Nephron progenitor cell (in vitro differentiated cells): Measurements from ENCODE around the gene SYT1.
"Not testable (repeated sequence)": the region's sequence is repeated elsewhere in the genome, so short reads cannot be mapped to it uniquely, and the experiment has no call there.

ENCODE experiments used
- DNase-seq: peaks from one replicate; pipeline ENCODE4 v3.0.0; 2021
- H3K27ac Mint-ChIP-seq: 2 replicates; pipeline ENCODE4 v1.8.0; 2021; ENCODE audit warnings: mild to moderate bottlenecking, moderate library complexity, mixed read lengths
- H3K27me3 Mint-ChIP-seq: 2 replicates; pipeline ENCODE4 v1.8.0; 2021; ENCODE audit warnings: mild to moderate bottlenecking, low read depth, mixed read lengths; ENCODE audit not compliant: poor library complexity
- H3K36me3 Mint-ChIP-seq: 2 replicates; pipeline ENCODE4 v1.8.0; 2021; ENCODE audit warnings: low read depth, mixed read lengths
- H3K4me1 Mint-ChIP-seq: 2 replicates; pipeline ENCODE4 v1.8.0; 2021; ENCODE audit warnings: mixed read lengths
- H3K4me3 Mint-ChIP-seq: 2 replicates; pipeline ENCODE4 v1.8.0; 2021; ENCODE audit warnings: mild to moderate bottlenecking, moderate library complexity, mixed read lengths
- H3K9me3 Mint-ChIP-seq: 2 replicates; pipeline ENCODE4 v1.8.0; 2021; ENCODE audit warnings: mild to moderate bottlenecking, moderate library complexity, mixed read lengths
- CTCF ChIP-seq: fragments of 200-600 bp; sonication (generic); IDR thresholded peaks from 2 replicates; pipeline ENCODE4 v1.5.0; 2021; ENCODE audit warnings: antibody characterized with exemption

SYT1 gene

GRCh38 chr12:79019672-79020071 lies 155.1 kb downstream of the SYT1 start:
- no peak for TF ChIP-seq CTCF
- peaks cover 4% of the 10 kb centered on the region for H3K9me3 Mint-ChIP-seq
- H3K36me3 Mint-ChIP-seq = peaks cover 10% of the 10 kb centered on the region
- no peaks in the 10 kb centered on the region for H3K27me3 Mint-ChIP-seq
- no peak for DNase-seq
- no peaks in the 10 kb centered on the region for H3K4me1 Mint-ChIP-seq
- H3K4me3 Mint-ChIP-seq = no peak overlapping the region
- no peak overlapping the region for H3K27ac Mint-ChIP-seq

- TF ChIP-seq CTCF = no peak
- H3K4me1 Mint-ChIP-seq = no peaks in the 10 kb centered on the region
- peaks cover 4% of the 10 kb centered on the region for H3K9me3 Mint-ChIP-seq
- H3K36me3 Mint-ChIP-seq = peaks cover 10% of the 10 kb centered on the region
- DNase-seq = no peak
- H3K4me3 Mint-ChIP-seq = no peak overlapping the region
- no peak overlapping the region for H3K27ac Mint-ChIP-seq
- no peaks in the 10 kb centered on the region for H3K27me3 Mint-ChIP-seq
Measured at GRCh38 chr12:79020106-79020505, 155.5 kb downstream of the SYT1 start.

GRCh38 chr12:79021021-79021420 lies 156.4 kb downstream of the SYT1 start:
- H3K4me3 Mint-ChIP-seq = no peak overlapping the region
- H3K4me1 Mint-ChIP-seq = no peaks in the 10 kb centered on the region
- no peak for TF ChIP-seq CTCF
- H3K9me3 Mint-ChIP-seq = peaks cover 4% of the 10 kb centered on the region
- no peak for DNase-seq
- peaks cover 10% of the 10 kb centered on the region for H3K36me3 Mint-ChIP-seq
- no peak overlapping the region for H3K27ac Mint-ChIP-seq
- H3K27me3 Mint-ChIP-seq = no peaks in the 10 kb centered on the region

- DNase-seq = no peak
- no peak for TF ChIP-seq CTCF
- no peak overlapping the region for H3K4me3 Mint-ChIP-seq
- no peaks in the 10 kb centered on the region for H3K4me1 Mint-ChIP-seq
- H3K27me3 Mint-ChIP-seq = no peaks in the 10 kb centered on the region
- no peaks in the 10 kb centered on the region for H3K36me3 Mint-ChIP-seq
- H3K9me3 Mint-ChIP-seq = no peaks in the 10 kb centered on the region
- no peak overlapping the region for H3K27ac Mint-ChIP-seq
Measured at GRCh38 chr12:79023261-79023660, 158.7 kb downstream of the SYT1 start.

GRCh38 chr12:79023784-79024183 lies 159.2 kb downstream of the SYT1 start:
- Mint-ChIP-seq H3K4me1 (no peaks in the 10 kb centered on the region), H3K9me3 (no peaks in the 10 kb centered on the region), H3K27me3 (no peaks in the 10 kb centered on the region), H3K36me3 (no peaks in the 10 kb centered on the region), H3K4me3 (no peak overlapping the region), H3K27ac (no peak overlapping the region)
- TF ChIP-seq CTCF = no peak
- no peak for DNase-seq

GRCh38 chr12:79033788-79034187 lies 169.2 kb downstream of the SYT1 start:
- Mint-ChIP-seq H3K36me3 (no peaks in the 10 kb centered on the region), H3K27ac (no peak overlapping the region), H3K9me3 (no peaks in the 10 kb centered on the region), H3K4me1 (no peaks in the 10 kb centered on the region), H3K27me3 (no peaks in the 10 kb centered on the region), H3K4me3 (no peak overlapping the region)
- DNase-seq = no peak
- no peak for TF ChIP-seq CTCF

- peaks cover 20% of the 10 kb centered on the region for H3K9me3 Mint-ChIP-seq
- H3K36me3 Mint-ChIP-seq, H3K4me3 Mint-ChIP-seq: not testable (repeated sequence)
Measured at GRCh38 chr12:79044748-79045147, 180.2 kb downstream of the SYT1 start.

GRCh38 chr12:79045149-79045703 lies 180.7 kb downstream of the SYT1 start:
- H3K36me3 Mint-ChIP-seq, H3K27me3 Mint-ChIP-seq, H3K27ac Mint-ChIP-seq, H3K4me1 Mint-ChIP-seq: not testable (repeated sequence)
- Mint-ChIP-seq H3K4me3 (peak overlapping the region; percentile 76), H3K9me3 (peaks cover 20% of the 10 kb centered on the region)
- DNase-seq = peak; percentile 31

More at GRCh38 chr12:79044748-79045147, 180.2 kb downstream of the SYT1 start:
- H3K27ac Mint-ChIP-seq, H3K4me1 Mint-ChIP-seq, H3K27me3 Mint-ChIP-seq, DNase-seq: not testable (repeated sequence)
